Measurements from ENCODE around the gene THOC5. TPM values are rescaled to one million over a fixed set of nuclear protein-coding genes. Genes with fewer than 3 reads are reported as not detected.
"Not testable (repeated sequence)": the region's sequence is repeated elsewhere in the genome, so short reads cannot be mapped to it uniquely, and the experiment has no call there.

The THOC5 gene
- total RNA-seq, 2 experiments from 2014 or later = 48.7 to 57.3 TPM

DNA sequence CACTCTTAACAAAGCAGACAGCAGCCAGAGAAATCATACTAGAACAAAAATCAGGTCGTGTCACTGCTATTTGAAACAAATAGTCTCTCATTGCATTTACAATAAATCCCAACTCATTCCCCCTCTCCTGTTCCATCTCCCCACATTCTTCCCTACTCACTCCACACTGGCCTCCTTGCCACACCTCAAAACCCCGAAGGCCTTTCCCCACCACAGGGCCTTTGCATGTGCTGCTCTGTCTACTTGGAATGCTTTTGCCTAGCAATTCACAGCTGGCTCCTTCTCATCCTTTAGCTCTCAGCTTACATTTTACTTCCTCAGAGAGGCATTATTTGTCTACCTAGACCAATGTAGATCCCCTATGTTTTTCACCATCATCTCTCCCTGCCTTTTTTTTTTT lies 6.3 kb upstream of the THOC5 start:
- no peak overlapping the region for H3K4me3 Mint-ChIP-seq
- DNase-seq (no peak), ATAC-seq (no peak)
- H3K27me3 Mint-ChIP-seq = no peaks in the 10 kb centered on the region
- POLR2A ChIA-PET = no interaction called here
- CTCF ChIA-PET = no interaction called here
- no peaks in the 10 kb centered on the region for H3K4me1 Mint-ChIP-seq (ENCODE audit: low read depth)
- TF ChIP-seq, protein P1, sequence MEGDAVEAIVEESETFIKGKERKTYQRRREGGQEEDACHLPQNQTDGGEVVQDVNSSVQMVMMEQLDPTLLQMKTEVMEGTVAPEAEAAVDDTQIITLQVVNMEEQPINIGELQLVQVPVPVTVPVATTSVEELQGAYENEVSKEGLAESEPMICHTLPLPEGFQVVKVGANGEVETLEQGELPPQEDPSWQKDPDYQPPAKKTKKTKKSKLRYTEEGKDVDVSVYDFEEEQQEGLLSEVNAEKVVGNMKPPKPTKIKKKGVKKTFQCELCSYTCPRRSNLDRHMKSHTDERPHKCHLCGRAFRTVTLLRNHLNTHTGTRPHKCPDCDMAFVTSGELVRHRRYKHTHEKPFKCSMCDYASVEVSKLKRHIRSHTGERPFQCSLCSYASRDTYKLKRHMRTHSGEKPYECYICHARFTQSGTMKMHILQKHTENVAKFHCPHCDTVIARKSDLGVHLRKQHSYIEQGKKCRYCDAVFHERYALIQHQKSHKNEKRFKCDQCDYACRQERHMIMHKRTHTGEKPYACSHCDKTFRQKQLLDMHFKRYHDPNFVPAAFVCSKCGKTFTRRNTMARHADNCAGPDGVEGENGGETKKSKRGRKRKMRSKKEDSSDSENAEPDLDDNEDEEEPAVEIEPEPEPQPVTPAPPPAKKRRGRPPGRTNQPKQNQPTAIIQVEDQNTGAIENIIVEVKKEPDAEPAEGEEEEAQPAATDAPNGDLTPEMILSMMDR (IDR thresholded peaks at IDR 0.05) = no peak
- H3K27ac Mint-ChIP-seq = no peak overlapping the region
- H3K9me3 Mint-ChIP-seq = no peaks in the 10 kb centered on the region
- intact Hi-C loops (cut with micrococcal nuclease) = no loop called here
- H3K36me3 Mint-ChIP-seq (ENCODE audit: low read depth) = peaks cover 17% of the 10 kb centered on the region

DNA sequence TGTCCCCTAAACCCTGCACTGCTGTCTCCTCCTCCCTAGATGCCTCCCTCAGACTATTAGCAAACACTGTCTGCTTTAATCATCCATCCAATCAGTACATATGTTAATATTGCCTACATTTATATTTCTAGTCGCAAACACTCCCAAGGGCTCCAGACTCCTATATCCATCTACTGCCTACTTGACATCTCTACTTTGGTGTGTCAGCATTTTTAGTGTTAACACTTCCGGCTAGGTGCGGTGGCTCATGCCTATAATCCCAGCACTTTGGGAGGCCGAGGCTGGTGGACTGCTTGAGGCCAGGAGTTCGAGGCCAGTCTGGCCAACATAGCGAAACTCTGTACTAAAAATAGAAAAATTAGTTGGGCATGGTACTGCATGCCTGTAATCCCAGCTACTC lies 5.5 kb upstream of the THOC5 start:
- ATAC-seq (no peak), DNase-seq (no peak)
- intact Hi-C loops (cut with micrococcal nuclease) = no loop called here
- ChIA-PET CTCF (no interaction called here), POLR2A (no interaction called here)
- H3K36me3 Mint-ChIP-seq (ENCODE audit: low read depth) = peaks cover 17% of the 10 kb centered on the region
- H3K4me3 Mint-ChIP-seq = no peak overlapping the region
- TF ChIP-seq, protein P1 (IDR thresholded peaks at IDR 0.05) = no peak
- no peak overlapping the region for H3K27ac Mint-ChIP-seq
- H3K27me3 Mint-ChIP-seq = no peaks in the 10 kb centered on the region
- H3K4me1 Mint-ChIP-seq (ENCODE audit: low read depth) = no peaks in the 10 kb centered on the region
- H3K9me3 Mint-ChIP-seq = no peaks in the 10 kb centered on the region

DNA sequence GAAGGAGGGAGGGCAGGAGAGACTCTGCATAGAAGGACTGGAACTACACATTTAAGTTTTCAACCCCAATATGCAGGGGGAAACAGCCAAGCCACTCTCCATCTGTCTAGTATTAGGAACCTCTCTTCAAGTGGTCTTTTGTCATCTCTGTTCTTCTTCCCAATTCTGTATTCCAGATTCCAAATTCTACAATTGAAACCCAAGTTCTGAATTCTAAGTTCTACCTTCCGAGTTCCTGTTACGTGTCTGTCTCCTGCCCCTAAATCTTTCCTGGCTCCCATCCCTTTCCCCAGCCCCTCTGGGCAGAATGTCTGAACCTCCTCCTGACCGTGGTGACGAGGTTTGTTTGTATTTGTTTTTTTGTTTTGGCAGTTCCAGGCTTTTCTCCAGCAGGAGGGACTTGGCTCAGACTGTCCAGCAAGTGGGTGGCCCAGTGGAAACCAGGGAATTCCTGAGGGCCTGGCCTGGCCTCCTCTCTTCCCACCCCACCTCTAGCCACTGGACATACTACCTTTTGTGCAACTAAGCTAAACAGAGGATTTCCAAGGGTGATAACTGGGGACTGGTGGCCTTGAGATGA lies 1.6 kb upstream of the THOC5 start:
- Mint-ChIP-seq H3K4me1 (ENCODE audit: low read depth) (peaks cover 5% of the 10 kb centered on the region), H3K36me3 (ENCODE audit: low read depth) (peaks cover 21% of the 10 kb centered on the region), H3K27ac (peak overlapping the region; percentile 75), H3K9me3 (no peaks in the 10 kb centered on the region), H3K4me3 (peak overlapping the region; percentile 4), H3K27me3 (no peaks in the 10 kb centered on the region)
- CTCF ChIA-PET = interaction anchor here (0.9 to 2.0 kb wide), 3 partner anchors 10 to 533 kb away, joined by 3 to 6 read pairs (median 6); no protein-coding TSS in a partner anchor
- no peak for ATAC-seq
- POLR2A ChIA-PET = interaction anchor here (1.5 kb wide), 2 partner anchors 35 to 51 kb away, joined by 4 read pairs; no protein-coding TSS in a partner anchor
- TF ChIP-seq, protein P1 (IDR thresholded peaks at IDR 0.05) = no peak
- DNase-seq = no peak
- intact Hi-C loops (cut with micrococcal nuclease) = no loop called here

DNA sequence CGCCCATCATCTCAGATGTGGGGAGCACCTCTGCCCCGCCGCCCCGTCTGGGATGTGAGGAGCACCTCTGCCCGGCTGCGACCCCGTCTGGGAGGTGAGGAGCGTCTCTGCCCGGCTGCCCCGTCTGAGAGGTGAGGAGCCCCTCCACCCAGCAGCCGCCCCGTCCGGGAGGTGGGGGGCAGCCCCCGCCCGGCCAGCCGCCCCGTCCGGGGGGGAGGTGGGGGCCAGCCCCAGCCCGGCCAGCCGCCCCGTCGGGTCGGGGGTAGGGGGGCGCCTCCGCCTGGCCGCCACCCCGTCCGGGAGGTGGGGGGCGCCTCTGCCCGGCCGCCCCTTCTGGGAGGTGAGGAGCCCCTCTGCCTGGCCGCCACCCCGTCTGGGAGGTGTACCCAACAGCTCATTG lies 1.2 kb downstream of the THOC5 start:
- H3K36me3 Mint-ChIP-seq (ENCODE audit: low read depth) = peaks cover 31% of the 10 kb centered on the region
- H3K27ac Mint-ChIP-seq = peak overlapping the region; percentile 95
- H3K4me1 Mint-ChIP-seq (ENCODE audit: low read depth) = peaks cover 13% of the 10 kb centered on the region
- H3K9me3 Mint-ChIP-seq; DNase-seq; POLR2A ChIA-PET; intact Hi-C loops (cut with micrococcal nuclease); H3K27me3 Mint-ChIP-seq; ATAC-seq; CTCF ChIA-PET: not testable (repeated sequence)
- H3K4me3 Mint-ChIP-seq = peak overlapping the region; percentile 79

DNA sequence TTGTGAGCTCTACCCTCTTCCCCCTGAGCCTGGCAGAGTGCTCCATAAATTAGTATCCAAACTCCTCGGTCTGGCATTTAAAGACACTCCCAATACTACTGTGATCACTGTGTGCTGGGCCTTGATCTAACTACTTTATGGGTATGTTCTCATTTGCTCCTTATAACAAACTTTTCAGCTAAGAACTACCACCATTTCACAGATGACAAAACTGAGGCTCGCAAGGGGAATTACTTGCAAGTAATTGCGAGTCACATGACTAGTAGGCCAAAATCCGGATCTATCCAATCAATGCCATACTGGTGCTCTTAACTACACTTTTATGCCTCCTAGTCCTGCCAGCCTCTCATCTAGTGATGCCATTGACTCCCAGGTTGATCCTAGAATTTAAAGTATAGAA lies 3.6 kb downstream of the THOC5 start:
- H3K27ac Mint-ChIP-seq = peak overlapping the region; percentile 36
- no peak for ATAC-seq
- peaks cover 30% of the 10 kb centered on the region for H3K36me3 Mint-ChIP-seq (ENCODE audit: low read depth)
- peaks cover 13% of the 10 kb centered on the region for H3K4me1 Mint-ChIP-seq (ENCODE audit: low read depth)
- intact Hi-C loops (cut with micrococcal nuclease) = no loop called here
- H3K9me3 Mint-ChIP-seq = no peaks in the 10 kb centered on the region
- ChIA-PET CTCF (no interaction called here), POLR2A (interaction anchor here (0.5 kb wide), 1 partner anchor 30 kb away, joined by 3 read pairs; no protein-coding TSS in a partner anchor)
- H3K4me3 Mint-ChIP-seq = no peak overlapping the region
- TF ChIP-seq, protein P1 (IDR thresholded peaks at IDR 0.05) = no peak
- no peak for DNase-seq
- no peaks in the 10 kb centered on the region for H3K27me3 Mint-ChIP-seq

DNA sequence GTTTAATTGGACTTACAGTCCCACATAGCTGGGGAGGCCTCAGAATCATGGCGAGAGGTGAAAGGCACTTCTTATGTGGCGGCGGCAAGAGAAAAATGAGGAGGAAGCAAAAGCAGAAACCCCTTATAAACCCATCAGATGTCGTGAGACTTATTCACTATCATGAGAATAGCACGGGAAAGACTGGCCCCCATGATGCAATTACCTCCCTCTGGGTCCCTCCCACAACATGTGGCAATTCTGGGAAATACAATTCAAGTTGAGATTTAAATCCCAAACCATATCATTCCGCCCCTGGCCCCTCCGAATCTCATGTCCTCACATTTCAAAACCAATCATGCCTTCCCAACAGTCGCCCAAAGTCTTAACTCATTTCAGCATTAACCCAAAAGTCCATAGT lies 8.5 kb downstream of the THOC5 start:
- H3K4me3 Mint-ChIP-seq; H3K4me1 Mint-ChIP-seq (ENCODE audit: low read depth); POLR2A ChIA-PET; intact Hi-C loops (cut with micrococcal nuclease); H3K9me3 Mint-ChIP-seq; H3K27ac Mint-ChIP-seq; ATAC-seq; H3K27me3 Mint-ChIP-seq; DNase-seq; CTCF ChIA-PET: not testable (repeated sequence)
- H3K36me3 Mint-ChIP-seq (ENCODE audit: low read depth) = peaks cover 37% of the 10 kb centered on the region
